Neutrophil (primary cell): ENCODE measurements around the gene SLC24A5.

Source experiments
- H3K27ac ChIP-seq: fragments of 200-600 bp; sonication (generic); 2 replicates; pipeline ENCODE4 v1.5.1; 2016; ENCODE audit warnings: mild to moderate bottlenecking, moderate library complexity
- H3K27me3 ChIP-seq: fragments of 200-600 bp; sonication (generic); 2 replicates; pipeline ENCODE4 v1.6.0; 2016; ENCODE audit warnings: mild to moderate bottlenecking
- H3K36me3 ChIP-seq: fragments of 200-600 bp; sonication (generic); 2 replicates; pipeline ENCODE4 v1.5.1; 2017
- H3K4me1 ChIP-seq, 2 experiments: fragments of 200-600 bp in 1 of 2; sonication (generic) in 1 of 2; 1 replicate in 1 of 2; 2 replicates in 1 of 2; pipeline versions ENCODE4 v1.5.1 to v1.6.1; 2013 to 2016; ENCODE audit warnings: low read depth in 1 of 2, low read length in 1 of 2, mild to moderate bottlenecking in 1 of 2, moderate library complexity in 1 of 2; ENCODE audit not compliant: control insufficient read depth in 1 of 2, insufficient read depth in 1 of 2
- H3K4me3 ChIP-seq, 2 experiments: fragments of 200-600 bp in 1 of 2; sonication (generic) in 1 of 2; 1 replicate in 1 of 2; 2 replicates in 1 of 2; pipeline ENCODE4 v1.5.1; 2013 to 2016; ENCODE audit warnings: low read depth in 1 of 2, low read length in 1 of 2, mild to moderate bottlenecking in 1 of 2, moderate library complexity in 1 of 2
- H3K9me3 ChIP-seq: fragments of 200-600 bp; sonication (generic); 2 replicates; pipeline ENCODE4 v1.5.1; 2016
- CTCF ChIP-seq: fragments of 200-600 bp; sonication (generic); IDR thresholded peaks from 2 replicates; pipeline ENCODE4 v1.5.1; 2016; ENCODE audit warnings: antibody characterized with exemption

The SLC24A5 gene

GRCh38 chr15:48145923-48146322 is 25.1 kb downstream of the SLC24A5 start:
- H3K27ac ChIP-seq = no peak overlapping the region

GRCh38 chr15:48147358-48147757 is 26.6 kb downstream of the SLC24A5 start:
- Histone ChIP-seq H3K27ac (no peak overlapping the region), H3K4me1 (no peaks in the 10 kb centered on the region), H3K36me3 (no peaks in the 10 kb centered on the region), H3K27me3 (no peaks in the 10 kb centered on the region), H3K4me3 (no peak overlapping the region), H3K9me3 (no peaks in the 10 kb centered on the region)
- TF ChIP-seq CTCF = no peak

More at GRCh38 chr15:48145923-48146322, 25.1 kb downstream of the SLC24A5 start:
- TF ChIP-seq CTCF = no peak
- Histone ChIP-seq H3K4me1 (no peaks in the 10 kb centered on the region), H3K36me3 (no peaks in the 10 kb centered on the region), H3K9me3 (no peaks in the 10 kb centered on the region), H3K27me3 (no peaks in the 10 kb centered on the region), H3K4me3 (no peak overlapping the region)

GRCh38 chr15:48149858-48150257 is 29.1 kb downstream of the SLC24A5 start:
- TF ChIP-seq CTCF = no peak
- Histone ChIP-seq H3K27me3 (no peaks in the 10 kb centered on the region), H3K36me3 (no peaks in the 10 kb centered on the region), H3K27ac (no peak overlapping the region), H3K4me3 (no peak overlapping the region), H3K4me1 (no peaks in the 10 kb centered on the region), H3K9me3 (no peaks in the 10 kb centered on the region)

- no peaks in the 10 kb centered on the region for H3K4me1 ChIP-seq
- no peaks in the 10 kb centered on the region for H3K36me3 ChIP-seq
- H3K27me3 ChIP-seq = no peaks in the 10 kb centered on the region
- H3K27ac ChIP-seq = no peak overlapping the region
- no peaks in the 10 kb centered on the region for H3K9me3 ChIP-seq
- no peak for TF ChIP-seq CTCF
- no peak overlapping the region for H3K4me3 ChIP-seq
Measured at GRCh38 chr15:48153526-48153925, 32.7 kb downstream of the SLC24A5 start.

GRCh38 chr15:48168616-48169015 is 47.8 kb downstream of the SLC24A5 start:
- no peaks in the 10 kb centered on the region for H3K36me3 ChIP-seq
- no peaks in the 10 kb centered on the region for H3K9me3 ChIP-seq
- no peaks in the 10 kb centered on the region for H3K4me1 ChIP-seq
- H3K4me3 ChIP-seq = no peak overlapping the region
- no peak overlapping the region for H3K27ac ChIP-seq
- TF ChIP-seq CTCF = no peak
- H3K27me3 ChIP-seq = no peaks in the 10 kb centered on the region

GRCh38 chr15:48170981-48171380 is 50.2 kb downstream of the SLC24A5 start:
- H3K36me3 ChIP-seq = no peaks in the 10 kb centered on the region
- peaks cover 5% of the 10 kb centered on the region for H3K27me3 ChIP-seq
- no peak overlapping the region for H3K4me3 ChIP-seq
- no peak for TF ChIP-seq CTCF
- H3K4me1 ChIP-seq = no peaks in the 10 kb centered on the region
- H3K9me3 ChIP-seq = no peaks in the 10 kb centered on the region
- H3K27ac ChIP-seq = no peak overlapping the region
